GM12875 (cell line): ENCODE measurements around the gene TMTC2.

Experiments
- H3K4me3 ChIP-seq: one replicate; pipeline ENCODE4 v1.5.1; 2011; ENCODE audit warnings: low read depth, low read length, control low read depth
- CTCF ChIP-seq: IDR thresholded peaks from 2 replicates; pipeline ENCODE4 v1.5.1; 2011; ENCODE audit warnings: low read depth, mild to moderate bottlenecking, control low read depth, inconsistent platforms, low read length, moderate library complexity, borderline replicate concordance; ENCODE audit not compliant: insufficient read depth

Gene TMTC2

GRCh38 chr12:82810568-82810967 lies 123.9 kb downstream of the TMTC2 start:
- no peak for TF ChIP-seq CTCF
- H3K4me3 ChIP-seq, result no peak overlapping the region

GRCh38 chr12:82817368-82817767 lies 130.7 kb downstream of the TMTC2 start:
- no peak for TF ChIP-seq CTCF
- H3K4me3 ChIP-seq, result no peak overlapping the region

- TF ChIP-seq CTCF, result no peak
- H3K4me3 ChIP-seq, result no peak overlapping the region
Measured at GRCh38 chr12:82818271-82819035, 131.7 kb downstream of the TMTC2 start.

GRCh38 chr12:82826505-82826904 lies 139.8 kb downstream of the TMTC2 start:
- H3K4me3 ChIP-seq, result no peak overlapping the region
- TF ChIP-seq CTCF, result no peak

- no peak overlapping the region for H3K4me3 ChIP-seq
- no peak for TF ChIP-seq CTCF
Measured at GRCh38 chr12:82832096-82832495, 145.4 kb downstream of the TMTC2 start.

GRCh38 chr12:82832981-82833380 lies 146.3 kb downstream of the TMTC2 start:
- H3K4me3 ChIP-seq, result no peak overlapping the region
- TF ChIP-seq CTCF, result no peak

GRCh38 chr12:82833481-82833880 lies 146.8 kb downstream of the TMTC2 start:
- TF ChIP-seq CTCF, result no peak
- no peak overlapping the region for H3K4me3 ChIP-seq
